HCT116 (cell line): ENCODE results near the gene STAM. TPM values are rescaled to one million over a fixed set of nuclear protein-coding genes. Genes with fewer than 3 reads are reported as not detected.

Experiments used
- ATAC-seq: fragments of 200-7000 bp; cut with Tn5 transposase; 2 replicates; pipeline ENCODE4 v1.9.1; 2020; ENCODE audit warnings: mild to moderate bottlenecking, moderate library complexity
- BruUV-seq: library from RNA; stranded (reverse); fragments of 400-500 nt; replicated peaks from 2 replicates; lab custom pipeline; 2021; lab: Mats Ljungman, UMichigan
- CTCF ChIA-PET: fragments of 300-600 bp; sonication (Branson Sonifier 250); formaldehyde crosslinking; loops from one replicate; lab custom pipeline; 2021; ENCODE audit warnings: antibody characterized with exemption; lab: Charles Lee
- POLR2A ChIA-PET: fragments of 300-600, 350-600 bp; sonication (Branson Sonifier 250); formaldehyde crosslinking; loops from one replicate; lab custom pipeline; 2021; ENCODE audit warnings: antibody characterized with exemption; lab: Charles Lee
- RAD21 ChIA-PET, 2 experiments: fragments of 300-600 bp; sonication (Branson Sonifier 250); formaldehyde crosslinking; loops; one replicate each; lab custom pipeline; 2023; ENCODE audit warnings: low total read pairs in 2 of 2; ENCODE audit not compliant: uncharacterized antibody in 2 of 2, unreplicated experiment in 2 of 2, low non-redundant PET in 1 of 2; lab: Charles Lee
- DNase-seq: peaks from one replicate; pipeline ENCODE4 v3.0.0-alpha.2; 2010; ENCODE audit warnings: low read depth, low spot score
- H2AFZ ChIP-seq: fragments of 200-600 bp; shearing (Covaris generic), sonication (generic); 2 replicates; pipeline ENCODE4 v1.6.1; 2017; ENCODE audit warnings: low read depth, mixed run types, mixed read lengths, antibody characterized with exemption, low read length; ENCODE audit not compliant: poor library complexity, severe bottlenecking
- H3K27ac ChIP-seq: 2 replicates; pipeline ENCODE4 v1.5.1; 2012; ENCODE audit warnings: low read depth, low read length
- H3K27me3 ChIP-seq: fragments of 200-600 bp; sonication (generic); 2 replicates; pipeline ENCODE4 v1.6.1; 2016; ENCODE audit warnings: mixed run types, low read length, mixed read lengths; ENCODE audit not compliant: insufficient read depth
- H3K36me3 ChIP-seq, 2 experiments: fragments of 200-500 bp in 1 of 2; fragments of 200-600 bp in 1 of 2; sonication (Bioruptor generic) in 1 of 2; sonication (generic) in 1 of 2; 2 replicates each; pipeline versions ENCODE4 v1.5.1 to v1.6.1; 2014 to 2016; ENCODE audit warnings: low read length in 2 of 2, inconsistent platforms in 1 of 2, mixed read lengths in 1 of 2, mixed run types in 1 of 2; ENCODE audit not compliant: insufficient read depth in 2 of 2, control insufficient read depth in 1 of 2
- H3K4me1 ChIP-seq, 2 experiments: fragments of 200-600 bp in 1 of 2; sonication (generic) in 1 of 2; 2 replicates each; pipeline versions ENCODE4 v1.5.1 to v1.6.1; 2012 to 2017; ENCODE audit warnings: low read length in 2 of 2, inconsistent platforms in 1 of 2, mild to moderate bottlenecking in 1 of 2, mixed read lengths in 1 of 2, mixed run types in 1 of 2, moderate library complexity in 1 of 2; ENCODE audit not compliant: insufficient read depth in 2 of 2, control insufficient read depth in 1 of 2
- H3K4me2 ChIP-seq: fragments of 200-600 bp; sonication (generic); 2 replicates; pipeline ENCODE4 v1.6.1; 2017; ENCODE audit warnings: mixed run types, low read length, mixed read lengths
- H3K4me3 ChIP-seq, 2 experiments: fragments of 200-600 bp in 1 of 2; sonication (generic) in 1 of 2; replicated peaks in 1 of 2; 2 replicates each; pipeline ENCODE4 v1.5.1; 2011 to 2016; ENCODE audit warnings: low read length in 2 of 2, control low read depth in 1 of 2, low read depth in 1 of 2, mild to moderate bottlenecking in 1 of 2, mixed read lengths in 1 of 2, mixed run types in 1 of 2
- H3K79me2 ChIP-seq: fragments of 200-600 bp; sonication (generic); 2 replicates; pipeline ENCODE4 v1.6.1; 2017; ENCODE audit warnings: mild to moderate bottlenecking, mixed run types, low read length, moderate library complexity, mixed read lengths; ENCODE audit not compliant: insufficient read depth
- H3K9ac ChIP-seq: fragments of 200-600 bp; sonication (generic); 2 replicates; pipeline ENCODE4 v1.6.1; 2016; ENCODE audit warnings: low read length, mixed read lengths
- H3K9me2 ChIP-seq: fragments of 200-600 bp; sonication (generic), shearing (Covaris generic); 2 replicates; pipeline ENCODE4 v1.6.1; 2017; ENCODE audit warnings: mixed run types, mild to moderate bottlenecking, moderate library complexity; ENCODE audit not compliant: insufficient read depth
- H3K9me3 ChIP-seq, 2 experiments: fragments of 200-500 bp in 1 of 2; fragments of 200-600 bp in 1 of 2; sonication (Bioruptor generic) in 1 of 2; sonication (generic) in 1 of 2; 2 replicates each; pipeline ENCODE4 v1.6.1; 2014 to 2017; ENCODE audit warnings: low read length in 2 of 2, mixed read lengths in 2 of 2, inconsistent platforms in 1 of 2, low read depth in 1 of 2, mild to moderate bottlenecking in 1 of 2, mixed run types in 1 of 2, moderate library complexity in 1 of 2; ENCODE audit not compliant: control insufficient read depth in 1 of 2, insufficient read depth in 1 of 2
- H4K20me1 ChIP-seq: fragments of 200-600 bp; sonication (generic), shearing (Covaris generic); 2 replicates; pipeline ENCODE4 v1.6.1; 2017; ENCODE audit warnings: mixed run types, mild to moderate bottlenecking, moderate library complexity; ENCODE audit not compliant: insufficient read depth
- CBX3 ChIP-seq: IDR thresholded peaks from 2 replicates; pipeline ENCODE4 v1.6.1; 2012; ENCODE audit warnings: low read depth
- EGR1 ChIP-seq: IDR thresholded peaks from 2 replicates; pipeline ENCODE4 v1.6.1; 2012; ENCODE audit warnings: low read depth
- ELF1 ChIP-seq: IDR thresholded peaks from 2 replicates; pipeline ENCODE4 v1.6.1; 2012; ENCODE audit warnings: low read depth, borderline replicate concordance
- EZH2 ChIP-seq: fragments of 200-600 bp; sonication (generic); IDR thresholded peaks from 2 replicates; pipeline ENCODE4 v1.6.1; 2017; ENCODE audit warnings: antibody characterized with exemption, mixed run types
- EZH2phosphoT487 ChIP-seq: fragments of 200-600 bp; IDR thresholded peaks from 2 replicates; pipeline ENCODE4 v1.6.1; 2018; ENCODE audit warnings: antibody characterized with exemption, borderline replicate concordance
- FOSL1 ChIP-seq: IDR thresholded peaks from 2 replicates; pipeline ENCODE4 v1.6.1; 2012; ENCODE audit warnings: low read depth
- JUND ChIP-seq: IDR thresholded peaks from 2 replicates; pipeline ENCODE4 v1.6.1; 2012
- POLR2A ChIP-seq: IDR thresholded peaks from 2 replicates; pipeline ENCODE4 v1.7.0; 2011; ENCODE audit warnings: borderline replicate concordance; ENCODE audit not compliant: insufficient read depth, insufficient read length; ENCODE audit errors: extremely low read depth
- SIN3A ChIP-seq: IDR thresholded peaks from 2 replicates; pipeline ENCODE4 v1.6.1; 2012; ENCODE audit warnings: low read depth
- SRF ChIP-seq: IDR thresholded peaks from 2 replicates; pipeline ENCODE4 v1.6.1; 2012; ENCODE audit warnings: low read depth
- TCF7L2 ChIP-seq: IDR thresholded peaks from 2 replicates; pipeline ENCODE4 v1.7.0; 2011; ENCODE audit warnings: borderline replicate concordance, inconsistent platforms; ENCODE audit not compliant: insufficient read depth, insufficient read length; ENCODE audit errors: extremely low read depth
- YY1 ChIP-seq: IDR thresholded peaks from 2 replicates; pipeline ENCODE4 v1.6.1; 2011; ENCODE audit warnings: low read length, low read depth, moderate library complexity, mild to moderate bottlenecking; ENCODE audit not compliant: insufficient replicate concordance; ENCODE audit errors: extremely low read depth
- ZNF274 ChIP-seq: fragments of 200-500 bp; sonication (Bioruptor generic); IDR thresholded peaks from 2 replicates; pipeline ENCODE4 v1.6.1; 2014; ENCODE audit warnings: mild to moderate bottlenecking, low read depth, low read length, inconsistent platforms
- intact Hi-C: fragments of 100-400 bp; cut with micrococcal nuclease; formaldehyde crosslinking; loops from 2 replicates; pipeline ENCODE4 v1.10.0; 2022
- total RNA-seq: library from RNA; stranded (reverse); gene quantifications from one replicate; pipeline ENCODE4 v1.2.1, GENCODE V29; 2021; ENCODE audit not compliant: unreplicated experiment
- TF ChIP-seq, protein P1 (sequence below): IDR thresholded peaks from 2 replicates; pipeline ENCODE4 v1.6.1; 2012
- TF ChIP-seq, protein P2 (sequence below), 3 experiments: fragments of 200-600 bp in 1 of 3; sonication (generic) in 1 of 3; IDR thresholded peaks in 2 of 3; conservative IDR thresholded peaks in 1 of 3; 2 replicates each; pipeline ENCODE4 v1.5.1; 2012 to 2017; ENCODE audit warnings: low read depth in 2 of 3, low read length in 2 of 3, antibody characterized with exemption in 1 of 3, borderline replicate concordance in 1 of 3, control low read depth in 1 of 3, mild to moderate bottlenecking in 1 of 3, mixed read lengths in 1 of 3, mixed run types in 1 of 3, moderate library complexity in 1 of 3; ENCODE audit not compliant: insufficient read depth in 1 of 3

Gene STAM
- total RNA-seq, 1 experiment from 2014 or later, result 23.0 TPM

DNA sequence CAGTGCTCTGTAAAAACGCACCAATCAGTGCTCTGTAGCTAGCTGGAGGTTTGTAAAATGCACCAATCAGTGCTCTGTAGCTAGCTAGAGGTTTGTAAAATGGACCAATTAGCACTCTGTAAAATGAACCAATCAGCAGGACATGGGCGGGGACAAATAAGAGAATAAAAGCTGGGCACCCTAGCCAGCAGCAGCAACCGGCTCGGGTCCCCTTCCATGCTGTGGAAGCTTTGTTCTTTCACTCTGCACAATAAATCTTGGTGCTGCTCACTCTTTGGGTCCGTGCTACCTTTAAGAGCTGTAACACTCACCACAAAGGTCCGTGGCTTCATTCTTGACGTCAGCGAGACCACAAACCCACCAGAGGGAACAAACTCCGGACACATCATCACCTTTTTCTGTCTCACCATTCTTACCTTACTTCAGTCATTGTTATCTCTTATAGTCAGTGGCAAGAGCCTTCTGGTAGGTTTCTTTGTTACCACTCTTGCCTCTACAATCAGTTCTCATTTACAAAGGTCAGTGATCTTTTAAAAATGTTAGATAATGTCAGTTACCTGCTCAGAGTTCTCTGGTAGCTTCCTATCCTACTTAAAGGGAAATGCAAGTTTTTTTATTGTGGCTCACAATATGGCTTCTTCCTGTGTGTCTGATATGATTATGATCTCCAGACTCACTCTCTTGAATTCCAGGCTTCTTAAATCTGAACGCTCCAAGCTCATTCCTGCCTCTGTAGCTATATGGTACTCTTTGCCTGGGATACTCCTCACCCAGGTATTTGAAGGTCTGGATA, 4.5 kb downstream of the STAM start (continued):
- TF ChIP-seq JUND (no peak), EZH2phosphoT487 (no peak), POLR2A (no peak)
- TF ChIP-seq, all 23 proteins: peak for 0

DNA sequence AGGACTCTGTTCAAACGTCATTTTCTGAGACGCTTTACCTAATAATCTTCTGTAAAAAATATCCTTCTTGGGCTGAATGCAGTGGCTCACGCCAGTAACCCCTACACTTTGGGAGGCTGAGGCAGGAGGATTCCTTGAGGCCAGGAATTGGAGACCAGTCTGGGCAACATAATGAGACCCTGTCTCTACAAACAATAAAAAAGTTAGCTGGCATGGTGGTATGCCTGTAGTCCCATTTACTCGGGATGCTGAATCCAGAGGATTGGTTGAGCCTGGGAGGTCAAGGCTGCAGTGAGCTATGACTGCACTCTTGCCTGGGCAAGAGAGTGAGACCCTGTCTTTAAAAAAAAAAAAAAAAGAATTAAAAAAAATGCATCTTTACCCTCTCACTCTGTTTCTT, 5.1 kb downstream of the STAM start:
- TF ChIP-seq SRF (no peak), POLR2A (no peak), ZNF274 (no peak), YY1 (no peak), EZH2 (no peak), EGR1 (no peak), FOSL1 (no peak), TCF7L2 (no peak), ELF1 (no peak), SIN3A (no peak), EZH2phosphoT487 (no peak), CBX3 (no peak)
- TF ChIP-seq, protein P1, sequence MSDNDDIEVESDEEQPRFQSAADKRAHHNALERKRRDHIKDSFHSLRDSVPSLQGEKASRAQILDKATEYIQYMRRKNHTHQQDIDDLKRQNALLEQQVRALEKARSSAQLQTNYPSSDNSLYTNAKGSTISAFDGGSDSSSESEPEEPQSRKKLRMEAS, result no peak
- TF ChIP-seq, protein P2, sequence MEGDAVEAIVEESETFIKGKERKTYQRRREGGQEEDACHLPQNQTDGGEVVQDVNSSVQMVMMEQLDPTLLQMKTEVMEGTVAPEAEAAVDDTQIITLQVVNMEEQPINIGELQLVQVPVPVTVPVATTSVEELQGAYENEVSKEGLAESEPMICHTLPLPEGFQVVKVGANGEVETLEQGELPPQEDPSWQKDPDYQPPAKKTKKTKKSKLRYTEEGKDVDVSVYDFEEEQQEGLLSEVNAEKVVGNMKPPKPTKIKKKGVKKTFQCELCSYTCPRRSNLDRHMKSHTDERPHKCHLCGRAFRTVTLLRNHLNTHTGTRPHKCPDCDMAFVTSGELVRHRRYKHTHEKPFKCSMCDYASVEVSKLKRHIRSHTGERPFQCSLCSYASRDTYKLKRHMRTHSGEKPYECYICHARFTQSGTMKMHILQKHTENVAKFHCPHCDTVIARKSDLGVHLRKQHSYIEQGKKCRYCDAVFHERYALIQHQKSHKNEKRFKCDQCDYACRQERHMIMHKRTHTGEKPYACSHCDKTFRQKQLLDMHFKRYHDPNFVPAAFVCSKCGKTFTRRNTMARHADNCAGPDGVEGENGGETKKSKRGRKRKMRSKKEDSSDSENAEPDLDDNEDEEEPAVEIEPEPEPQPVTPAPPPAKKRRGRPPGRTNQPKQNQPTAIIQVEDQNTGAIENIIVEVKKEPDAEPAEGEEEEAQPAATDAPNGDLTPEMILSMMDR (IDR thresholded peaks at IDR 0.05 in 2 of 3, conservative IDR thresholded peaks at IDR 0.05 in 1 of 3; ENCODE audit: borderline replicate concordance in 1 of 3, insufficient read depth in 1 of 3, low read depth in 2 of 3, low read length in 2 of 3), result no peak
- no TSS peak for BruUV-seq
- DNase-seq (no peak), ATAC-seq (no peak)
- H3K4me1 ChIP-seq, result peaks cover 28 to 57% of the 10 kb centered on the region in 2 experiments
- H3K79me2 ChIP-seq, result peaks cover 97% of the 10 kb centered on the region
- no peak overlapping the region for H3K4me3 ChIP-seq
- ChIA-PET RAD21 (no interaction called here), POLR2A (interaction anchor here (0.9 kb wide), 1 partner anchor 9 kb away, joined by 3 read pairs; no protein-coding TSS in a partner anchor), CTCF (no interaction called here)
- no peak overlapping the region for H3K27ac ChIP-seq
- H3K27me3 ChIP-seq, result no peaks in the 10 kb centered on the region
- H3K9ac ChIP-seq, result no peak overlapping the region
- no peak overlapping the region for H2AFZ ChIP-seq
- intact Hi-C loops, result no loop called here
- no peak overlapping the region for H3K4me2 ChIP-seq
- peaks cover 0 to 11% of the 10 kb centered on the region in 2 experiments; a peak in 1 of 4 replicates for H3K36me3 ChIP-seq
- H3K9me2 ChIP-seq, result no peaks in the 10 kb centered on the region
- peaks cover 0 to 8% of the 10 kb centered on the region in 2 experiments; a peak in 1 of 4 replicates for H3K9me3 ChIP-seq
- H4K20me1 ChIP-seq, result 0 out of 2 replicates have a peak, but pooled peaks cover 6% of the 10 kb centered on the region
